OCI-LY7 (cell line): ENCODE measurements around the gene WDR7. TPM values are rescaled to one million over a fixed set of nuclear protein-coding genes. Genes with fewer than 3 reads are reported as not detected.

ENCODE experiments used
- BruUV-seq: library from RNA; stranded (reverse); fragments of 400-500 nt; replicated peaks from 2 replicates; lab custom pipeline; 2021; lab: Mats Ljungman, UMichigan
- CTCF ChIA-PET: fragments of 300-600 bp; sonication (Branson Sonifier 250); formaldehyde crosslinking; loops from one replicate; lab custom pipeline; 2022; ENCODE audit warnings: antibody characterized with exemption; ENCODE audit not compliant: unreplicated experiment; lab: Charles Lee
- POLR2A ChIA-PET: fragments of 300-600 bp; sonication (Branson Sonifier 250); formaldehyde crosslinking; loops from one replicate; lab custom pipeline; 2022; ENCODE audit warnings: antibody characterized with exemption; lab: Charles Lee
- DNase-seq: peaks from one replicate; pipeline ENCODE4 v3.0.0-alpha.2; 2015; ENCODE audit warnings: low spot score
- H2AFZ ChIP-seq: fragments of 200-600 bp; sonication (generic), shearing (Covaris generic); 2 replicates; pipeline ENCODE4 v1.6.1; 2014; ENCODE audit warnings: mild to moderate bottlenecking, antibody characterized with exemption, low read length, moderate library complexity
- H3K27ac ChIP-seq: fragments of 200-600 bp; sonication (generic); 2 replicates; pipeline ENCODE4 v1.5.1; 2014; ENCODE audit warnings: mixed run types, low read depth, mild to moderate bottlenecking, moderate library complexity, low read length, inconsistent platforms; ENCODE audit not compliant: poor library complexity, severe bottlenecking
- H3K36me3 ChIP-seq: fragments of 200-600 bp; sonication (generic); 2 replicates; pipeline ENCODE4 v1.6.1; 2014; ENCODE audit warnings: mild to moderate bottlenecking, antibody characterized with exemption, low read length, moderate library complexity, mixed read lengths; ENCODE audit not compliant: insufficient read depth
- H3K4me1 ChIP-seq: fragments of 200-600 bp; sonication (generic); 2 replicates; pipeline ENCODE4 v1.5.1; 2014; ENCODE audit warnings: mild to moderate bottlenecking, low read length; ENCODE audit not compliant: insufficient read depth, poor library complexity, severe bottlenecking
- H3K4me2 ChIP-seq: fragments of 200-600 bp; sonication (generic); 2 replicates; pipeline ENCODE4 v1.6.1; 2014; ENCODE audit warnings: mild to moderate bottlenecking, low read length
- H3K4me3 ChIP-seq: fragments of 200-600 bp; sonication (generic); 2 replicates; pipeline ENCODE4 v1.5.1; 2014; ENCODE audit warnings: mild to moderate bottlenecking, low read depth, low read length; ENCODE audit not compliant: poor library complexity, severe bottlenecking
- H3K79me2 ChIP-seq: fragments of 200-600 bp; sonication (generic); 2 replicates; pipeline ENCODE4 v1.6.1; 2016; ENCODE audit warnings: low read depth, mild to moderate bottlenecking, low read length, moderate library complexity, mixed read lengths; ENCODE audit not compliant: insufficient read depth
- H3K9me2 ChIP-seq: fragments of 200-600 bp; sonication (generic); 2 replicates; pipeline ENCODE4 v1.6.1; 2016; ENCODE audit warnings: mild to moderate bottlenecking, low read length, mixed read lengths; ENCODE audit not compliant: insufficient read depth
- H3K9me3 ChIP-seq: fragments of 200-600 bp; sonication (generic); 2 replicates; pipeline ENCODE4 v1.6.1; 2014; ENCODE audit warnings: mild to moderate bottlenecking, mixed run types, low read length, mixed read lengths
- H4K20me1 ChIP-seq: fragments of 200-600 bp; sonication (generic); 2 replicates; pipeline ENCODE4 v1.6.1; 2014; ENCODE audit warnings: mild to moderate bottlenecking, antibody characterized with exemption, low read length, moderate library complexity, mixed read lengths; ENCODE audit not compliant: insufficient read depth
- EZH2phosphoT487 ChIP-seq: fragments of 200-600 bp; sonication (generic); IDR thresholded peaks from 2 replicates; pipeline ENCODE4 v1.6.1; 2018; ENCODE audit warnings: low read depth, borderline replicate concordance, mild to moderate bottlenecking, mixed run types, antibody characterized with exemption, low read length, moderate library complexity, mixed read lengths
- intact Hi-C: fragments of 100-400 bp; cut with micrococcal nuclease; formaldehyde crosslinking; loops from one replicate; pipeline ENCODE4 v1.10.0; 2022; ENCODE audit not compliant: unreplicated experiment
- total RNA-seq, 2 experiments: library from RNA; depleted of rRNA in 1 of 2; stranded (reverse); fragments of >200 nt in 1 of 2; shearing (Covaris generic) in 1 of 2; gene quantifications; 2 replicates each; pipeline ENCODE4 v1.2.3, GENCODE V29; 2014 to 2022
- TF ChIP-seq, protein P1 (sequence below): fragments of 200-600 bp; sonication (generic); conservative IDR thresholded peaks from 2 replicates; pipeline ENCODE4 v1.5.1; 2014; ENCODE audit warnings: mild to moderate bottlenecking, antibody characterized with exemption, low read length, moderate library complexity, mixed read lengths

WDR7 gene
- total RNA-seq, 2 experiments from 2014 or later = 13.2 to 17.1 TPM

DNA sequence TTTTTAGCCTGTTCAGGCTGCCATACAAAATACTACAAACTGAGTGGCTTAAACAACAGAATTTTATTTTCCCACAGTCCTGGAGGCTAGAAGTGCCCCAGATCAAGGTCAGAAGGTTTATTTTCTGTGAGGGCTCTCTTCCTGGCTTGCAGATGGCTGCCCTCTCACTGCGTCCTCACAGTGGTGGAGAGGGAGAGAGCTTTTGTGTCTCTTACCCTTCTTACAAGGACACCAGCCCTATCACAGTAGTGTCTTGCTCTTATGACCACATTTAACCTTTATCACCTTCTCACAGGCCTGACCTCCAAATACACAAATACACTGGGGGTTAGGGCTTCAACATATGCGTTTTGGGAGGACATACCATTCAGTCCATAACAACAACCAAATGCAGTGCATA lies 11.7 kb downstream of the WDR7 start:
- Histone ChIP-seq H3K79me2 (no peaks in the 10 kb centered on the region), H3K4me2 (no peak overlapping the region), H3K4me1 (no peaks in the 10 kb centered on the region), H3K9me3 (no peaks in the 10 kb centered on the region), H2AFZ (no peak overlapping the region), H3K36me3 (peaks cover 4% of the 10 kb centered on the region; the same call in 1 of the 2 replicates), H3K27ac (no peak overlapping the region), H4K20me1 (no peaks in the 10 kb centered on the region), H3K9me2 (no peaks in the 10 kb centered on the region), H3K4me3 (no peak overlapping the region)
- no peak for DNase-seq
- CTCF ChIA-PET = no interaction called here
- TF ChIP-seq, protein P1, sequence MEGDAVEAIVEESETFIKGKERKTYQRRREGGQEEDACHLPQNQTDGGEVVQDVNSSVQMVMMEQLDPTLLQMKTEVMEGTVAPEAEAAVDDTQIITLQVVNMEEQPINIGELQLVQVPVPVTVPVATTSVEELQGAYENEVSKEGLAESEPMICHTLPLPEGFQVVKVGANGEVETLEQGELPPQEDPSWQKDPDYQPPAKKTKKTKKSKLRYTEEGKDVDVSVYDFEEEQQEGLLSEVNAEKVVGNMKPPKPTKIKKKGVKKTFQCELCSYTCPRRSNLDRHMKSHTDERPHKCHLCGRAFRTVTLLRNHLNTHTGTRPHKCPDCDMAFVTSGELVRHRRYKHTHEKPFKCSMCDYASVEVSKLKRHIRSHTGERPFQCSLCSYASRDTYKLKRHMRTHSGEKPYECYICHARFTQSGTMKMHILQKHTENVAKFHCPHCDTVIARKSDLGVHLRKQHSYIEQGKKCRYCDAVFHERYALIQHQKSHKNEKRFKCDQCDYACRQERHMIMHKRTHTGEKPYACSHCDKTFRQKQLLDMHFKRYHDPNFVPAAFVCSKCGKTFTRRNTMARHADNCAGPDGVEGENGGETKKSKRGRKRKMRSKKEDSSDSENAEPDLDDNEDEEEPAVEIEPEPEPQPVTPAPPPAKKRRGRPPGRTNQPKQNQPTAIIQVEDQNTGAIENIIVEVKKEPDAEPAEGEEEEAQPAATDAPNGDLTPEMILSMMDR = no peak
- TF ChIP-seq EZH2phosphoT487 = no peak
- POLR2A ChIA-PET = interaction anchor here (1.5 kb wide), 1 partner anchor 12 kb away, joined by 3 read pairs; the partner anchor contains the start of gene WDR7
- no TSS peak for BruUV-seq
- intact Hi-C loops = no loop called here

- H3K36me3 ChIP-seq = no peaks in the 10 kb centered on the region
- TF ChIP-seq, protein P1 = no peak
- no peak for TF ChIP-seq EZH2phosphoT487
- intact Hi-C loops = no loop called here
- DNase-seq = no peak
- no peak overlapping the region for H2AFZ ChIP-seq
- no peak overlapping the region for H3K27ac ChIP-seq
- H3K4me2 ChIP-seq = no peak overlapping the region
- no peak overlapping the region for H3K4me3 ChIP-seq
- H4K20me1 ChIP-seq = no peaks in the 10 kb centered on the region
- no peaks in the 10 kb centered on the region for H3K79me2 ChIP-seq
- H3K4me1 ChIP-seq = no peaks in the 10 kb centered on the region
- no peaks in the 10 kb centered on the region for H3K9me3 ChIP-seq
- no TSS peak for BruUV-seq
- POLR2A ChIA-PET = no interaction called here
- CTCF ChIA-PET = no interaction called here
- H3K9me2 ChIP-seq = no peaks in the 10 kb centered on the region
These were observed 21.2 kb downstream of the WDR7 start for GRCh38 chr18:56672391-56672790.

DNA sequence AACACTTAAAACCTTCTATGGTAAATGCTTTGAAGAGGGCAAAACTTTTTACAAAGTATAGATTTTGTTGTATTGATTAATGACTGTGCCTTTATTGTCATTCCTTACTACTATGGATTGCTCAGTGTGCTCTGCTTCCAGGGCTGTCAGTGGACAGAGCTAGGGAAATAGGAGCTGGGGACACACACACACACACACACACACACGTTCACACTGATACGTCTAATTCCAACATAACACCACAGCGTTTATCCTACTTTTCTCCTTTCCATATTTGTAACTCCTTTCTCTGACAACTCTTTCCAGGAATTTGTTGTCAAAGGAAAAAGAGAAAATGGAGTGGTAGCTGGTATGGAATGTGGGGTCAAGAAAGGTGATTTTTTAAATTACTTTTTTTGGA lies 21.8 kb downstream of the WDR7 start:
- intact Hi-C loops = no loop called here

More for the DNA sequence above, 21.8 kb downstream of the WDR7 start:
- ChIA-PET CTCF (no interaction called here), POLR2A (no interaction called here)
- Histone ChIP-seq H3K36me3 (no peaks in the 10 kb centered on the region), H3K4me1 (no peaks in the 10 kb centered on the region), H3K4me2 (no peak overlapping the region), H3K27ac (no peak overlapping the region), H3K79me2 (no peaks in the 10 kb centered on the region), H3K9me3 (no peaks in the 10 kb centered on the region), H4K20me1 (no peaks in the 10 kb centered on the region), H2AFZ (no peak overlapping the region), H3K9me2 (no peaks in the 10 kb centered on the region), H3K4me3 (no peak overlapping the region)
- BruUV-seq = no TSS peak
- DNase-seq = no peak
- TF ChIP-seq, protein P1 = no peak
- TF ChIP-seq EZH2phosphoT487 = no peak
